GM19240 (cell line): ENCODE results near the gene PPY.
A peak's percentile ranks its signal among the peaks of the same experiment; 100 is the strongest.
"Not testable (repeated sequence)": the region's sequence is repeated elsewhere in the genome, so short reads cannot be mapped to it uniquely, and the experiment has no call there.

ENCODE experiments used
- DNase-seq: peaks from one replicate; pipeline ENCODE4 v3.0.0; 2011; ENCODE audit warnings: low spot score; ENCODE audit not compliant: insufficient read length

The PPY gene

GRCh38 chr17:43905985-43906852, 36.1 kb downstream of the PPY start:
- DNase-seq, result no peak

- no peak for DNase-seq
These were observed 36.8 kb downstream of the PPY start for GRCh38 chr17:43905400-43905984.

- no peak for DNase-seq
These were observed 40.3 kb downstream of the PPY start for GRCh38 chr17:43901861-43902589.

GRCh38 chr17:43900858-43901754, 41.2 kb downstream of the PPY start:
- DNase-seq, result no peak

GRCh38 chr17:43900183-43900857, 42.0 kb downstream of the PPY start:
- peak; percentile 80 for DNase-seq

GRCh38 chr17:43898446-43898845, 43.8 kb downstream of the PPY start:
- no peak for DNase-seq

GRCh38 chr17:43897831-43898230, 44.4 kb downstream of the PPY start:
- DNase-seq, result no peak

GRCh38 chr17:43894494-43894893, 47.8 kb downstream of the PPY start:
- not testable (repeated sequence) for DNase-seq

- no peak for DNase-seq
These were observed 49.7 kb downstream of the PPY start for GRCh38 chr17:43892647-43892952.

GRCh38 chr17:43891851-43892646, 50.2 kb downstream of the PPY start:
- DNase-seq, result no peak
